K562 (cell line): ENCODE measurements around the gene WDR62. TPM values are rescaled to one million over a fixed set of nuclear protein-coding genes. Genes with fewer than 3 reads are reported as not detected.
A peak's percentile ranks its signal among the peaks of the same experiment; 100 is the strongest.

Experiments used
- CREB1 ChIP-seq, 2 experiments: sonication (generic) in 1 of 2; formaldehyde crosslinking in 1 of 2; IDR thresholded peaks; 2 replicates each; pipeline versions ENCODE4 v1.6.1 to v1.8.0; 2012 to 2022; ENCODE audit warnings: inconsistent platforms in 1 of 2, mild to moderate bottlenecking in 1 of 2, missing genetic modification reagents in 1 of 2, moderate library complexity in 1 of 2
- ESRRB ChIP-seq: fragments of 250-450 bp; sonication (Bioruptor Pico); IDR thresholded peaks from 2 replicates; pipeline ENCODE4 v1.5.0; 2020; ENCODE audit warnings: mild to moderate bottlenecking, moderate library complexity, borderline replicate concordance
- ETV5 ChIP-seq: sonication (generic); formaldehyde crosslinking; IDR thresholded peaks from 2 replicates; pipeline ENCODE4 v1.4.0; 2020; ENCODE audit warnings: low read depth, mild to moderate bottlenecking, missing genetic modification reagents
- MCM2 ChIP-seq: fragments of 450-650 bp; IDR thresholded peaks from 2 replicates; pipeline ENCODE4 v1.6.1; 2017; ENCODE audit warnings: low read depth, mild to moderate bottlenecking
- MCM3 ChIP-seq: fragments of 450-650 bp; IDR thresholded peaks from 2 replicates; pipeline ENCODE4 v1.6.1; 2016
- RFX7 ChIP-seq: fragments of 250-450 bp; sonication (Bioruptor Pico); IDR thresholded peaks from 2 replicates; pipeline ENCODE4 v1.5.1; 2021; ENCODE audit warnings: mild to moderate bottlenecking
- ZNF79 ChIP-seq: fragments of 250-450 bp; sonication (Bioruptor Pico); IDR thresholded peaks from 2 replicates; pipeline ENCODE4 v1.4.0; 2020; ENCODE audit warnings: low read depth, mild to moderate bottlenecking, moderate library complexity
- polyA plus RNA-seq, 8 experiments: library from polyadenylated mRNA; depleted of rRNA in 4 of 8; stranded (reverse) in 5 of 8; unstranded in 3 of 8; fragments of >200 nt; fragmentation: Nextera tagmentation in 2 of 8; fragmentation: Illumina TruSeq in 1 of 8; extraction: Ambion mirVana in 2 of 8; extraction: Trizol in 1 of 8; gene quantifications; 2 replicates each; pipeline versions ENCODE4 v1.2.1 to v1.2.3, GENCODE V29; 2011 to 2014; ENCODE audit warnings: inconsistent platforms in 1 of 8, missing spikeins in 1 of 8
- total RNA-seq, 7 experiments: library from RNA; depleted of rRNA in 6 of 7; stranded (reverse); fragments of >200 nt in 6 of 7; fragmentation: Illumina TruSeq in 2 of 7; extraction: Trizol in 2 of 7; gene quantifications; 2 replicates each; pipeline versions ENCODE4 v1.2.1 to v1.2.3, GENCODE V29; 2011 to 2021; ENCODE audit warnings: low replicate concordance in 1 of 7
- TF ChIP-seq, protein P1 (sequence below): fragments of 450-650 bp; IDR thresholded peaks from 2 replicates; pipeline ENCODE4 v1.6.1; 2016; ENCODE audit warnings: low read depth
- TF ChIP-seq, protein P2 (sequence below): fragments of 250-450 bp; sonication (Bioruptor Pico); IDR thresholded peaks from 2 replicates; pipeline ENCODE4 v1.4.0; 2020
- TF ChIP-seq, protein P3 (sequence below), 2 experiments: fragments of 450-650 bp in 1 of 2; sonication (generic) in 1 of 2; formaldehyde crosslinking in 1 of 2; IDR thresholded peaks in 1 of 2; conservative IDR thresholded peaks in 1 of 2; 2 replicates each; pipeline versions ENCODE4 v1.6.1 to v1.8.1; 2016 to 2023; ENCODE audit warnings: mild to moderate bottlenecking in 2 of 2, moderate library complexity in 2 of 2, inconsistent platforms in 1 of 2, missing genetic modification reagents in 1 of 2

WDR62 gene
- total and polyA plus RNA-seq, 9 of the 15 experiments (the other 6 are each of a cell fraction or from before 2014, with no cell fraction given) = 0.35 to 32.8 (median 14.4) TPM

DNA sequence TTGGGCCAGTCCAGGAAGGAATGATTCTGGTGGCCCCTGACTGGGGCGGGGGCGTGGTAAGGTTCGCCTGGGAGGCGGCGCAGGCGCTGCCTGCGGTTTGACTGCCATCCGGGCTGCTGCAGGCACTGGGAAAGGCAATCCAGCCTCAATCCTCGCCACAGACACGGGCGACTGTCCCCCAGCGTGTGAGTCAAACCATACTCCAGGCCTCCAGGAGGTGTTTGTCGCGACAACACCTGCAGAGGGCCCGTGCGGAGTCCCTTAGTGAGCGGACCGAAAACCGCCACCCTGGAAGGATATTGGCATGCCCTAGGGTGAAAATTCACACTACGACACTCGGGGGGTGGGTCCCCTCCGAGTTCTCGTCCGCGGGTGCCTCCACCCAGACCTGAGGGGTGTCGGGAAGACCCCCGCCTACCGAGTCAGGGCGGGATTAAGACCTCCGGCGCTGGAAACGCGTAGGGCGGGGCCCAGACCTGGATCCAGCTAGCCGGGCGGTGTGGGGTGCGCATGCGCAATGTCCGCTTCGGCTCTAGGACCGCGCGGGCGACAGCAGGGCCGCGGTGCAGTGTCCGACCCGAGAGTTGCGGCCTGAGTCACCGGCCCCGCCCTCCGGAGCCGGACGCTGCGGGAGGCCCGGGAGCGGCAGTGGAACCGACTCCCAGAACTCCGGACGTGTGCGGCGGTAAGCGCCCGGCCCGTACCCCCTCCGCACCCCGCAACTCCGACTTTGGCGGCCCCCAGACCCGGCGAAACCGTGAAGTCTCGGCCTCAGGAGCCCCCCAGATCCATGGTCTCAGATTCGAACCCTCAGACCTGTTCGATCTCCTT is 85.0 kb downstream of the WDR62 start, which contains the start of gene CAPNS1 (continued):
- TF ChIP-seq, protein P1, sequence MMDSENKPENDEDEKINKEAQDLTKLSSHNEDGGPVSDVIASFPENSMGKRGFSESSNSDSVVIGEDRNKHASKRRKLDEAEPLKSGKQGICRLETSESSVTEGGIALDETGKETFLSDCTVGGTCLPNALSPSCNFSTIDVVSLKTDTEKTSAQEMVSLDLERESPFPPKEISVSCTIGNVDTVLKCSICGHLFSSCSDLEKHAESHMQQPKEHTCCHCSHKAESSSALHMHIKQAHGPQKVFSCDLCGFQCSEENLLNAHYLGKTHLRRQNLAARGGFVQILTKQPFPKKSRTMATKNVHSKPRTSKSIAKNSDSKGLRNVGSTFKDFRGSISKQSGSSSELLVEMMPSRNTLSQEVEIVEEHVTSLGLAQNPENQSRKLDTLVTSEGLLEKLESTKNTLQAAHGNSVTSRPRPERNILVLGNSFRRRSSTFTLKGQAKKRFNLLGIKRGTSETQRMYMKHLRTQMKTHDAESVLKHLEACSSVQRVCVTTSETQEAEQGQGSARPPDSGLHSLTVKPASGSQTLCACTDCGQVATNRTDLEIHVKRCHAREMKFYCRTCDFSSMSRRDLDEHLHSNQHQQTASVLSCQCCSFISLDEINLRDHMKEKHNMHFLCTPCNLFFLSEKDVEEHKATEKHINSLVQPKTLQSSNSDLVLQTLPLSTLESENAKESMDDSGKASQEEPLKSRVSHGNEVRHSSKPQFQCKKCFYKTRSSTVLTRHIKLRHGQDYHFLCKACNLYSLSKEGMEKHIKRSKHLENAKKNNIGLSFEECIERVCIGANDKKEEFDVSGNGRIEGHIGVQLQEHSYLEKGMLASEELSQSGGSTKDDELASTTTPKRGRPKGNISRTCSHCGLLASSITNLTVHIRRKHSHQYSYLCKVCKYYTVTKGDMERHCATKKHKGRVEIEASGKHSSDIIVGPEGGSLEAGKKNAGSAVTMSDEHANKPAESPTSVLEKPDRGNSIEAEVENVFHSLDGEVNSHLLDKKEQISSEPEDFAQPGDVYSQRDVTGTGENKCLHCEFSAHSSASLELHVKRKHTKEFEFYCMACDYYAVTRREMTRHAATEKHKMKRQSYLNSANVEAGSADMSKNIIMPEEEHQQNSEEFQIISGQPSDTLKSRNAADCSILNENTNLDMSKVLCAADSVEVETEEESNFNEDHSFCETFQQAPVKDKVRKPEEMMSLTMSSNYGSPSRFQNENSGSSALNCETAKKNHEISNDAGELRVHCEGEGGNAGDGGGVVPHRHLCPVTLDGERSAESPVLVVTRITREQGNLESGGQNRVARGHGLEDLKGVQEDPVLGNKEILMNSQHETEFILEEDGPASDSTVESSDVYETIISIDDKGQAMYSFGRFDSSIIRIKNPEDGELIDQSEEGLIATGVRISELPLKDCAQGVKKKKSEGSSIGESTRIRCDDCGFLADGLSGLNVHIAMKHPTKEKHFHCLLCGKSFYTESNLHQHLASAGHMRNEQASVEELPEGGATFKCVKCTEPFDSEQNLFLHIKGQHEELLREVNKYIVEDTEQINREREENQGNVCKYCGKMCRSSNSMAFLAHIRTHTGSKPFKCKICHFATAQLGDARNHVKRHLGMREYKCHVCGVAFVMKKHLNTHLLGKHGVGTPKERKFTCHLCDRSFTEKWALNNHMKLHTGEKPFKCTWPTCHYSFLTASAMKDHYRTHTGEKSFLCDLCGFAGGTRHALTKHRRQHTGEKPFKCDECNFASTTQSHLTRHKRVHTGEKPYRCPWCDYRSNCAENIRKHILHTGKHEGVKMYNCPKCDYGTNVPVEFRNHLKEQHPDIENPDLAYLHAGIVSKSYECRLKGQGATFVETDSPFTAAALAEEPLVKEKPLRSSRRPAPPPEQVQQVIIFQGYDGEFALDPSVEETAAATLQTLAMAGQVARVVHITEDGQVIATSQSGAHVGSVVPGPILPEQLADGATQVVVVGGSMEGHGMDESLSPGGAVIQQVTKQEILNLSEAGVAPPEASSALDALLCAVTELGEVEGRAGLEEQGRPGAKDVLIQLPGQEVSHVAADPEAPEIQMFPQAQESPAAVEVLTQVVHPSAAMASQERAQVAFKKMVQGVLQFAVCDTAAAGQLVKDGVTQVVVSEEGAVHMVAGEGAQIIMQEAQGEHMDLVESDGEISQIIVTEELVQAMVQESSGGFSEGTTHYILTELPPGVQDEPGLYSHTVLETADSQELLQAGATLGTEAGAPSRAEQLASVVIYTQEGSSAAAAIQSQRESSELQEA = no peak; the same call in 1 of the 2 replicates
- TF ChIP-seq ZNF79 (CRISPR knock-in tag) = no peak
- peak; percentile 81 for TF ChIP-seq ETV5
- TF ChIP-seq, protein P2, sequence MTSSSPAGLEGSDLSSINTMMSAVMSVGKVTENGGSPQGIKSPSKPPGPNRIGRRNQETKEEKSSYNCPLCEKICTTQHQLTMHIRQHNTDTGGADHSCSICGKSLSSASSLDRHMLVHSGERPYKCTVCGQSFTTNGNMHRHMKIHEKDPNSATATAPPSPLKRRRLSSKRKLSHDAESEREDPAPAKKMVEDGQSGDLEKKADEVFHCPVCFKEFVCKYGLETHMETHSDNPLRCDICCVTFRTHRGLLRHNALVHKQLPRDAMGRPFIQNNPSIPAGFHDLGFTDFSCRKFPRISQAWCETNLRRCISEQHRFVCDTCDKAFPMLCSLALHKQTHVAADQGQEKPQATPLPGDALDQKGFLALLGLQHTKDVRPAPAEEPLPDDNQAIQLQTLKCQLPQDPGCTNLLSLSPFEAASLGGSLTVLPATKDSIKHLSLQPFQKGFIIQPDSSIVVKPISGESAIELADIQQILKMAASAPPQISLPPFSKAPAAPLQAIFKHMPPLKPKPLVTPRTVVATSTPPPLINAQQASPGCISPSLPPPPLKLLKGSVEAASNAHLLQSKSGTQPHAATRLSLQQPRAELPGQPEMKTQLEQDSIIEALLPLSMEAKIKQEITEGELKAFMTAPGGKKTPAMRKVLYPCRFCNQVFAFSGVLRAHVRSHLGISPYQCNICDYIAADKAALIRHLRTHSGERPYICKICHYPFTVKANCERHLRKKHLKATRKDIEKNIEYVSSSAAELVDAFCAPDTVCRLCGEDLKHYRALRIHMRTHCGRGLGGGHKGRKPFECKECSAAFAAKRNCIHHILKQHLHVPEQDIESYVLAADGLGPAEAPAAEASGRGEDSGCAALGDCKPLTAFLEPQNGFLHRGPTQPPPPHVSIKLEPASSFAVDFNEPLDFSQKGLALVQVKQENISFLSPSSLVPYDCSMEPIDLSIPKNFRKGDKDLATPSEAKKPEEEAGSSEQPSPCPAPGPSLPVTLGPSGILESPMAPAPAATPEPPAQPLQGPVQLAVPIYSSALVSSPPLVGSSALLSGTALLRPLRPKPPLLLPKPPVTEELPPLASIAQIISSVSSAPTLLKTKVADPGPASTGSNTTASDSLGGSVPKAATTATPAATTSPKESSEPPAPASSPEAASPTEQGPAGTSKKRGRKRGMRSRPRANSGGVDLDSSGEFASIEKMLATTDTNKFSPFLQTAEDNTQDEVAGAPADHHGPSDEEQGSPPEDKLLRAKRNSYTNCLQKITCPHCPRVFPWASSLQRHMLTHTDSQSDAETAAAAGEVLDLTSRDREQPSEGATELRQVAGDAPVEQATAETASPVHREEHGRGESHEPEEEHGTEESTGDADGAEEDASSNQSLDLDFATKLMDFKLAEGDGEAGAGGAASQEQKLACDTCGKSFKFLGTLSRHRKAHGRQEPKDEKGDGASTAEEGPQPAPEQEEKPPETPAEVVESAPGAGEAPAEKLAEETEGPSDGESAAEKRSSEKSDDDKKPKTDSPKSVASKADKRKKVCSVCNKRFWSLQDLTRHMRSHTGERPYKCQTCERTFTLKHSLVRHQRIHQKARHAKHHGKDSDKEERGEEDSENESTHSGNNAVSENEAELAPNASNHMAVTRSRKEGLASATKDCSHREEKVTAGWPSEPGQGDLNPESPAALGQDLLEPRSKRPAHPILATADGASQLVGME = peak; percentile 34; the same call in 1 of the 2 replicates
- TF ChIP-seq CREB1 (IDR thresholded peaks at IDR 0.05) = 0 out of 2 replicates have a peak, but pooled peaks have one; percentile 56
- TF ChIP-seq CREB1 (CRISPR knock-in tag; IDR thresholded peaks at IDR 0.05) = peak; percentile 82
- TF ChIP-seq, protein P3, sequence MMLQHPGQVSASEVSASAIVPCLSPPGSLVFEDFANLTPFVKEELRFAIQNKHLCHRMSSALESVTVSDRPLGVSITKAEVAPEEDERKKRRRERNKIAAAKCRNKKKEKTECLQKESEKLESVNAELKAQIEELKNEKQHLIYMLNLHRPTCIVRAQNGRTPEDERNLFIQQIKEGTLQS (IDR thresholded peaks at IDR 0.05) = peak; percentile 81
- TF ChIP-seq, protein P3 (CRISPR knock-in tag; conservative IDR thresholded peaks at IDR 0.05) = peak; percentile 84
- no peak for TF ChIP-seq MCM3
- no peak for TF ChIP-seq RFX7
- no peak for TF ChIP-seq MCM2
- no peak for TF ChIP-seq ESRRB (CRISPR knock-in tag)
